Esophagus muscularis mucosa (tissue), 4 donors: ENCODE measurements around the gene MUC4. TPM values are rescaled to one million over a fixed set of nuclear protein-coding genes. Genes with fewer than 3 reads are reported as not detected.

Experiments
- DNase-seq: peaks from one replicate; pipeline ENCODE4 v3.0.0-alpha.2; 2017; ENCODE audit errors: extremely low spot score
- H3K27ac ChIP-seq, 4 donors: fragments of 200-600 bp; sonication (generic); replicated peaks in 1 of 4; 1 replicate in 3 of 4; 2 replicates in 1 of 4; pipeline ENCODE4 v1.5.1; 2016 to 2019; ENCODE audit warnings: mild to moderate bottlenecking in 1 of 4
- H3K27me3 ChIP-seq, 4 donors: fragments of 200-600 bp; sonication (generic); one replicate each; pipeline versions ENCODE4 v1.5.1 to v1.6.0; 2016 to 2019
- H3K36me3 ChIP-seq, 4 donors: fragments of 200-600 bp; sonication (generic); one replicate each; pipeline ENCODE4 v1.5.1; 2016 to 2019
- H3K4me1 ChIP-seq, 4 donors: fragments of 200-600 bp; sonication (generic); one replicate each; pipeline ENCODE4 v1.5.1; 2016 to 2019
- H3K4me3 ChIP-seq, 4 donors: fragments of 200-600 bp; sonication (generic); 1 replicate in 2 of 4; 2 replicates in 2 of 4; pipeline ENCODE4 v1.5.1; 2016 to 2019; ENCODE audit warnings: mild to moderate bottlenecking in 4 of 4, moderate library complexity in 1 of 4
- H3K9me3 ChIP-seq, 4 donors: fragments of 200-600 bp; sonication (generic); 1 replicate in 3 of 4; 2 replicates in 1 of 4; pipeline ENCODE4 v1.5.1; 2016 to 2019
- EP300 ChIP-seq: sonication (generic); formaldehyde crosslinking; IDR thresholded peaks from one replicate; pipeline ENCODE4 v1.6.1; 2017; ENCODE audit warnings: antibody characterized with exemption
- POLR2A ChIP-seq: fragments of 450-650 bp; IDR thresholded peaks from one replicate; pipeline ENCODE4 v1.6.1; 2017; ENCODE audit warnings: antibody characterized with exemption, moderate library complexity, mild to moderate bottlenecking, low read depth
- POLR2AphosphoS5 ChIP-seq, 2 donors: sonication (generic); formaldehyde crosslinking; IDR thresholded peaks; one replicate each; pipeline ENCODE4 v1.6.1; 2017; ENCODE audit warnings: antibody characterized with exemption in 2 of 2
- WGBS: methylation state at CpG from one replicate; pipeline ENCODE4 v1.1.5; 2018; 5-methylcytosine and 5-hydroxymethylcytosine counted together
- intact Hi-C: fragments of 100-400 bp; cut with DNase I; formaldehyde crosslinking; loops from one replicate; pipeline ENCODE4 v1.15.1; 2023
- total RNA-seq, 4 donors: library from RNA; depleted of rRNA; stranded (reverse); fragments of >200 nt; gene quantifications; one replicate each; pipeline versions ENCODE4 v1.1.0 to v1.2.1, GENCODE V29; 2016
- TF ChIP-seq, protein P1 (sequence below), 3 experiments: fragments of 200-600 bp in 2 of 3; fragments of 450-650 bp in 1 of 3; sonication (generic) in 2 of 3; IDR thresholded peaks; one replicate each; pipeline ENCODE4 v1.5.1; 2017 to 2019; ENCODE audit warnings: antibody characterized with exemption in 3 of 3, mild to moderate bottlenecking in 2 of 3, moderate library complexity in 1 of 3

MUC4 gene
- total RNA-seq, 4 donors from 2014 or later, result 0.19 to 0.63 (median 0.42) TPM; not detected in 1

DNA sequence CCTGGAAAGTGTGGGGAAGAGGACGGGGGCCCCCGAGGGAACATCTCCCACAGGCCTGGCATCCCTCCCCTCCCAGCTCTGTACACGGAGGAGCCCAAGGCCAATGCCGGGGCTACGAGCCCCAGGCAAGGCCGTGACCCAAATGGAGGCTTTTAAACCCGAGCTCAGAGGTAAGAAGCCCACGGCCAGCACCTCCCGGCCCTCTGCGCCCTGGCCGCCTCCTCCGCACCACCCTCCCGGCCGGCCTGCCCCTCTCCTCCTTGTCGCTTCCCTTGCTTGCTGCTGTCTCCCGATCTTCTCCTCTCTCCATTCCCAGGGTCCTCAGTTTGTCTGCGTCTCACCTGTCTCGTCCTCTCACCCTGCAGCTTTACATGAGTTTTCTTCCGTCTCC lies 1.3 kb downstream of the MUC4 start:
- Histone ChIP-seq H3K36me3 (no peaks in the 10 kb centered on the region), H3K9me3 (no peaks in the 10 kb centered on the region), H3K4me1 (no peaks in the 10 kb centered on the region), H3K4me3 (no peak overlapping the region), H3K27ac (no peak overlapping the region), H3K27me3 (peaks cover 0 to 42% (median 0%) of the 10 kb centered on the region in 4 donors)
- TF ChIP-seq EP300 (no peak), POLR2AphosphoS5 (IDR thresholded peaks at IDR 0.05) (no peak), POLR2A (no peak)
- TF ChIP-seq, protein P1, sequence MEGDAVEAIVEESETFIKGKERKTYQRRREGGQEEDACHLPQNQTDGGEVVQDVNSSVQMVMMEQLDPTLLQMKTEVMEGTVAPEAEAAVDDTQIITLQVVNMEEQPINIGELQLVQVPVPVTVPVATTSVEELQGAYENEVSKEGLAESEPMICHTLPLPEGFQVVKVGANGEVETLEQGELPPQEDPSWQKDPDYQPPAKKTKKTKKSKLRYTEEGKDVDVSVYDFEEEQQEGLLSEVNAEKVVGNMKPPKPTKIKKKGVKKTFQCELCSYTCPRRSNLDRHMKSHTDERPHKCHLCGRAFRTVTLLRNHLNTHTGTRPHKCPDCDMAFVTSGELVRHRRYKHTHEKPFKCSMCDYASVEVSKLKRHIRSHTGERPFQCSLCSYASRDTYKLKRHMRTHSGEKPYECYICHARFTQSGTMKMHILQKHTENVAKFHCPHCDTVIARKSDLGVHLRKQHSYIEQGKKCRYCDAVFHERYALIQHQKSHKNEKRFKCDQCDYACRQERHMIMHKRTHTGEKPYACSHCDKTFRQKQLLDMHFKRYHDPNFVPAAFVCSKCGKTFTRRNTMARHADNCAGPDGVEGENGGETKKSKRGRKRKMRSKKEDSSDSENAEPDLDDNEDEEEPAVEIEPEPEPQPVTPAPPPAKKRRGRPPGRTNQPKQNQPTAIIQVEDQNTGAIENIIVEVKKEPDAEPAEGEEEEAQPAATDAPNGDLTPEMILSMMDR (IDR thresholded peaks at IDR 0.05), result no peak
- WGBS, result 81% methylated on average over 18 of the region's 19 CpGs
- intact Hi-C loops, result no loop called here
- DNase-seq, result no peak

DNA sequence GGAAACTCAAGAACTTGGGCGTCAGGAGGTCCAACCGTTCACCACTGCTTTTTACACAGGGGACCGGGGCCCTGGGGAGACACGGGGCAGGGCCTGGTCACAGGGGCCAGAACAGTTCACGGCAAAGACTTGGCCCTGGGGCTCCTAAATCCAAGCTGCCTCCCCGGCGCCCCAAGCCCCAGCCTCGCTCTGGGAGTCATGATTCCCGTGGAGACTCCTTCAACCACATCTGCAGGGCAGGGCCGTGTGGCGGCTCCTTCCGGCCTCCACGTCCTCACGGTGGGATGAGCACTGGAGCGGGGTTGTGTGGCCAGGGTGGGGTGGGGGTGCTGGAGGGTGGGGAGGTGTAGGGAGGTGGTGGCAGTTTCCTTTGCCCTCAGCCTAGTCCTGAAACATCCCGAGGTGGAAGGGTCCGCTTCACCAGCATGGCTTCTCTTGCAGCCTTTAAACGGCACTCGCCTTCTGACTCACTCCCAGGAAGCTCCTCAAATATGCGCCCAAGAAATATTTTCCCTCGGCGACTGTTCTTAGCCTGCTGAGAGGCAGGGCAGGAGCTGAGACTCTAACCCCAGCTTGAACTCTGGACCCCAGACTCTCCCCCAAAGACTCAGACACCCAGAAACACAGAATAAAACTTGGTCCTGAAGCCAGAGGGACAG lies 1.8 kb downstream of the MUC4 start:
- TF ChIP-seq POLR2AphosphoS5 (IDR thresholded peaks at IDR 0.05), result no peak
- TF ChIP-seq POLR2A, result no peak
- TF ChIP-seq, protein P1 (IDR thresholded peaks at IDR 0.05), result no peak
- no peak for TF ChIP-seq EP300
- Histone ChIP-seq H3K4me3 (no peak overlapping the region), H3K4me1 (peaks cover 0 to 3% (median 0%) of the 10 kb centered on the region in 4 donors), H3K36me3 (no peaks in the 10 kb centered on the region), H3K27me3 (peaks cover 0 to 42% (median 0%) of the 10 kb centered on the region in 4 donors), H3K9me3 (no peaks in the 10 kb centered on the region), H3K27ac (no peak overlapping the region)
- intact Hi-C loops, result no loop called here
- DNase-seq, result no peak
- WGBS, result 82% methylated on average over 17 of the region's 22 CpGs

DNA sequence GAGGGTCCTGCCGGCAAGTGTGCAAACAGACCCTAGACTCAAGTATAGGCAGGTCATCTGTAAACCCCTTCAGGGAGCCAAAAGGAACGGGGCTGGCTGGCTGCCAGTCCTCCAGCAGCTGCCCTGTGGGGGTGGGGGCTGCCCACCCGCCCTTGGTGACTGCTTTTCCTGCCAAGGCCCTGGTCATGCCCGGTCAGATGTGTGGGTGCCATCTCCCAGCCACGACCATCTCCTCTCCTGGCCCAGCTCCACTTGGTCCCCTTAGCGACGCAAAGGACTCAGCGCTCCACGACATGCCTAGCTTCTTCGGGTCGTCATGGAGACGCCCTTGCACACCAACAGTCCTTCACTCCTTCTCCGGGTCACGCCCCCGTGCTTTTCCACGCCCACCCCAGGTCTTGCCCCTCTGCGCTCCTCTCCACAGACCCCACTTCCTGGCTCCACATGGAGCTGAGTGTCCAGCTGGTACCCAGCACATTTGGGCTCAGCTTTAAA lies 2.4 kb downstream of the MUC4 start:
- no peak for TF ChIP-seq EP300
- no peak for TF ChIP-seq POLR2AphosphoS5 (IDR thresholded peaks at IDR 0.05)
- no peak for TF ChIP-seq POLR2A
- TF ChIP-seq, protein P1 (IDR thresholded peaks at IDR 0.05), result no peak
- no peak overlapping the region for H3K27ac ChIP-seq
- H3K36me3 ChIP-seq, result no peaks in the 10 kb centered on the region
- no peak overlapping the region for H3K4me3 ChIP-seq
- intact Hi-C loops, result no loop called here
- H3K27me3 ChIP-seq, result peaks cover 0 to 41% (median 0%) of the 10 kb centered on the region in 4 donors
- DNase-seq, result no peak
- no peaks in the 10 kb centered on the region for H3K9me3 ChIP-seq
- WGBS, result 84% methylated on average over 16 of the region's 17 CpGs
- H3K4me1 ChIP-seq, result peaks cover 0 to 4% (median 2%) of the 10 kb centered on the region in 4 donors

DNA sequence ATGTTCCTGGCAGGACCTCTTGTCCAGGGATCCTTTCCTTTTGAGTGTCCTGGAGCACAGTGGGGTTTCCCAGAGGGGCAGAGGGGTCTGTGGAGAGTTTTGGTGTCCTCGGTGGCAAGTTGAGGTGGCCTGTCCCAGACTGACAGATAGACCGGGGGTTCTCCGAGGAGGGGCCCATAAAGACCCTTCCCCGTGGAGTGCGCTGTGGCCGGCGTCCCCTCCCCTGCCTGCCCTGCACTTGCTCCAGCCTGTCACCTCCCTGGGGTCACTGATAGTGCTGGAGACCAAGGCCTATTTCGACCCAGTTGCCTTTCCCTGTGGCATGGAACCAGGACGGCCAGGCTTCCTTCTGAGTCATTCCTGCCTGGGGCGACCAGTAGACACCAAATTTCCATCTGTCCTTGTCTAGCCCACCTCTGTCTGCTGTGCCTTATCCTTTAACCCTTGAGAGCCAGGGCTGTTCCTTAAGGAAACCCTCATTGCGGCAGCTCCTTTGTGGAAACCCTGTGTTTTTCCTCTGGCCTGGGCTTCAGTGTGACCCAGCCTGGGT lies 2.9 kb downstream of the MUC4 start:
- Histone ChIP-seq H3K36me3 (no peaks in the 10 kb centered on the region), H3K27me3 (peaks cover 0 to 36% (median 0%) of the 10 kb centered on the region in 4 donors), H3K27ac (no peak overlapping the region), H3K4me3 (no peak overlapping the region), H3K4me1 (peaks cover 0 to 9% (median 5%) of the 10 kb centered on the region in 4 donors), H3K9me3 (no peaks in the 10 kb centered on the region)
- 74% methylated on average over 11 of the region's 11 CpGs for WGBS
- TF ChIP-seq POLR2A, result no peak
- no peak for DNase-seq
- intact Hi-C loops, result no loop called here

DNA sequence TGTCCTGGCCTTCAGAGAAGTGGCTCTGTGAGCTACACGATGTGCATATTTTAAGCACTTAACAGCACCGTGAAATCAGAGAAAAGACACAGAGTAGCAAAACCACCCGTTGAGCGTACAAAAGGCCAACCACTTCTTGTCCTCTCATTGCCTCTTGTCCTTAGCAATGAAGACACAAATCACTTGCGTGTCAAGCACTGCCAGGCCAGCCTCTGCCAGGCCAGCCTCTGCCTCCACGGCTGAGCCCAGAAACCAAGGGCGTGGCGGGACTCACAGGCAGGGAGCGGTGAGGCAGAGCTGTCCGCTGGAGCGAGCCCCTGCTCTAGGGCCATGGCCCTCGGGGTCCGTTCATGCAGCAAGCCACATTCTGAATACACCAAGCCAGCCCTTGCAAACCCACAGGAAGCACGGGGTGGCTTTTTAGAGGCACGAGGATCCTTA lies 4.0 kb downstream of the MUC4 start:
- no peak overlapping the region for H3K27ac ChIP-seq
- H3K27me3 ChIP-seq, result peaks cover 0 to 25% (median 0%) of the 10 kb centered on the region in 4 donors
- no peak for DNase-seq
- H3K4me1 ChIP-seq, result peaks cover 0 to 14% (median 13%) of the 10 kb centered on the region in 4 donors
- TF ChIP-seq EP300, result no peak
- WGBS, result 96% methylated on average over 12 of the region's 15 CpGs
- H3K9me3 ChIP-seq, result no peaks in the 10 kb centered on the region
- H3K36me3 ChIP-seq, result no peaks in the 10 kb centered on the region
- intact Hi-C loops, result no loop called here
- no peak overlapping the region for H3K4me3 ChIP-seq
